Vagina (tissue), 2 donors: ENCODE data around the gene DNM2. TPM values are rescaled to one million over a fixed set of nuclear protein-coding genes. Genes with fewer than 3 reads are reported as not detected.

Experiments used
- DNase-seq, 2 donors: peaks; one replicate each; pipeline ENCODE4 v3.0.0-alpha.2; 2017; ENCODE audit errors: extremely low spot score in 2 of 2
- H3K27ac ChIP-seq: fragments of 200-600 bp; sonication (generic); one replicate; pipeline ENCODE4 v1.5.1; 2019
- H3K27me3 ChIP-seq: fragments of 200-600 bp; sonication (generic); one replicate; pipeline ENCODE4 v1.5.1; 2019
- H3K36me3 ChIP-seq, 2 donors: fragments of 200-600 bp; sonication (generic); one replicate each; pipeline ENCODE4 v1.5.1; 2017 to 2019
- H3K4me1 ChIP-seq: fragments of 200-600 bp; sonication (generic); one replicate; pipeline ENCODE4 v1.5.1; 2019
- H3K4me3 ChIP-seq, 2 donors: fragments of 200-600 bp; sonication (generic); 1 replicate in 1 of 2; 2 replicates in 1 of 2; pipeline ENCODE4 v1.5.1; 2016 to 2019
- H3K9me3 ChIP-seq: fragments of 200-600 bp; sonication (generic); one replicate; pipeline ENCODE4 v1.5.1; 2019
- CTCF ChIP-seq, 3 experiments: fragments of 450-650 bp in 2 of 3; fragments of 200-600 bp in 1 of 3; sonication (generic) in 1 of 3; IDR thresholded peaks; one replicate each; pipeline ENCODE4 v1.5.1; 2017 to 2019; ENCODE audit warnings: antibody characterized with exemption in 3 of 3, mild to moderate bottlenecking in 2 of 3, moderate library complexity in 2 of 3
- POLR2A ChIP-seq, 2 donors: fragments of 450-650 bp; IDR thresholded peaks; one replicate each; pipeline ENCODE4 v1.6.1; 2017; ENCODE audit warnings: antibody characterized with exemption in 2 of 2, mild to moderate bottlenecking in 2 of 2, moderate library complexity in 2 of 2
- POLR2AphosphoS5 ChIP-seq, 2 donors: sonication (generic); formaldehyde crosslinking; IDR thresholded peaks; one replicate each; pipeline ENCODE4 v1.9.0; 2017; ENCODE audit warnings: antibody characterized with exemption in 2 of 2, mild to moderate bottlenecking in 2 of 2, low read depth in 1 of 2; ENCODE audit not compliant: insufficient read depth in 1 of 2
- intact Hi-C: fragments of 100-400 bp; cut with DNase I; formaldehyde crosslinking; loops from one replicate; pipeline ENCODE4 v1.15.1; 2023
- total RNA-seq: library from RNA; depleted of rRNA; stranded (reverse); fragments of >200 nt; gene quantifications from one replicate; pipeline ENCODE4 v1.2.3, GENCODE V29; 2016

Gene DNM2
- total RNA-seq, 1 donor from 2014 or later = 128 TPM

DNA sequence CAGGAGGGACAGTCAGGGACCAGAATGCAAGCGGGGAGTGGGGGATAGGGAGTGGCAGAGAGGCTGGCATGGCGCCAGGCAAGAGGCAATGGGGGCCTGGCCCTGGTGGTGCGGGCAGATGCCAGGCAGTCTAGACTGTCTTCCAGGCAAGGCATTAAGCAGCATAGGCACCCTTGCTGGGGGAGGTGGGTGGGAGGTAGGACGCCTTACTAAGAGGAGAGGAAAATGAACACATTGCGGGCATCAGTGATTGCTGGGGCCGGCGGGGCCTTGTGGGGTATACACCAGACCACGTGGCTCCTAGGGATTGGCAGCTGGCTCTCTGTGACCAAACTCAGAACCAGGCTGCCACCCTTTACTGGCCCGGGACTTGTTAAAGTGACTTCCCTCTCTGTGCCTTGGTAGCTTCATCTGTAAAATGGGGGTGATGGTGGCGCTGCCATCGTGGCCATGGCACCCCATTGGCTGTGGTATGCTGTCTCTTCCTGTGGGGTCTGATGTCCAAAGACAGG lies 46.0 kb downstream of the DNM2 start:
- intact Hi-C loops = no loop called here
- Histone ChIP-seq H3K9me3 (no peaks in the 10 kb centered on the region), H3K27me3 (no peaks in the 10 kb centered on the region), H3K36me3 (peaks cover 0 to 12% of the 10 kb centered on the region in 2 donors), H3K27ac (no peak overlapping the region), H3K4me1 (peaks cover 71% of the 10 kb centered on the region), H3K4me3 (no peak overlapping the region)
- no peak for TF ChIP-seq CTCF (IDR thresholded peaks at IDR 0.05)
- no peak for TF ChIP-seq POLR2AphosphoS5 (IDR thresholded peaks at IDR 0.05; ENCODE audit: insufficient read depth in 1 of 2, low read depth in 1 of 2)
- TF ChIP-seq POLR2A (IDR thresholded peaks at IDR 0.05) = no peak
- DNase-seq = no peak

- Histone ChIP-seq H3K27ac (no peak overlapping the region), H3K9me3 (no peaks in the 10 kb centered on the region), H3K27me3 (no peaks in the 10 kb centered on the region), H3K36me3 (peaks cover 0 to 12% of the 10 kb centered on the region in 2 donors), H3K4me3 (no peak overlapping the region), H3K4me1 (peaks cover 71% of the 10 kb centered on the region)
- intact Hi-C loops = no loop called here
- DNase-seq = no peak
- TF ChIP-seq POLR2A (IDR thresholded peaks at IDR 0.05) = no peak
- TF ChIP-seq POLR2AphosphoS5 (IDR thresholded peaks at IDR 0.05; ENCODE audit: insufficient read depth in 1 of 2, low read depth in 1 of 2) = no peak
- no peak for TF ChIP-seq CTCF (IDR thresholded peaks at IDR 0.05)
These were observed 46.5 kb downstream of the DNM2 start for GRCh38 chr19:10764340-10764894.

DNA sequence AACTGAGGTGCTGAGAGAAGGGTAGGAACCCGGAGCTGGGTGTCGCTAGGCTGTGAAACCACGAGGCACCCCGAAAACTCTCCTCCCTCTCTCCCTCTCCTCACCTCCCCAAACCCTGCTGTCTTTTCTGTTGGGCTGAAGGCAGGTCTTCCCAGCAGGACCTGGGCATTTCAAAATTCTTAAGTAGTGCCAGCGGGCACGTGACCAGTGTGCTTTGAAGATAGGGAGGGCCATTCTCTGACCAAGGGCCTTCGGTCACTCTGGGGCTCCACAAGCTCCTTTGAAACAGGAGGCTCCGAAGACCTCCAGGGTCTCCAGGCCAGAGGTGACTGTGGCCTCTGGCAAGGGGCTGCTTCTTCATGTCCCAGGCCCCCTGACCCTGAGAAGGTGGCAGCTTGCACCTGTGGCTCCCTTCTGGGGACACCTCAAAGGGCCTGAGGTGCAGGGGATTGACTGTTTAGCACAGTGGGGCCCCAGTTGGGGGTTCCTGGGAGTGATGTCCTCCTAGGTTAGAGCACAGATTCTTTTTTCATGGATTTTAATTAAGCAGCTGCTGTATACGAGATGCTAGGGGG lies 48.3 kb downstream of the DNM2 start:
- DNase-seq = no peak
- intact Hi-C loops = no loop called here
- no peak overlapping the region for H3K4me3 ChIP-seq
- peaks cover 72% of the 10 kb centered on the region for H3K4me1 ChIP-seq
- peaks cover 0 to 8% of the 10 kb centered on the region in 2 donors for H3K36me3 ChIP-seq
- H3K9me3 ChIP-seq = no peaks in the 10 kb centered on the region
- TF ChIP-seq CTCF (IDR thresholded peaks at IDR 0.05) = no peak
- no peak for TF ChIP-seq POLR2A (IDR thresholded peaks at IDR 0.05)
- TF ChIP-seq POLR2AphosphoS5 (IDR thresholded peaks at IDR 0.05; ENCODE audit: insufficient read depth in 1 of 2, low read depth in 1 of 2) = no peak
- peak overlapping the region; percentile 52 for H3K27ac ChIP-seq
- no peaks in the 10 kb centered on the region for H3K27me3 ChIP-seq

- no peak for DNase-seq
- Histone ChIP-seq H3K4me1 (peaks cover 66% of the 10 kb centered on the region), H3K27ac (peak overlapping the region; percentile 52), H3K4me3 (no peak overlapping the region), H3K36me3 (peaks cover 0 to 2% of the 10 kb centered on the region in 2 donors), H3K9me3 (no peaks in the 10 kb centered on the region), H3K27me3 (no peaks in the 10 kb centered on the region)
- no peak for TF ChIP-seq POLR2AphosphoS5 (IDR thresholded peaks at IDR 0.05; ENCODE audit: insufficient read depth in 1 of 2, low read depth in 1 of 2)
- no peak for TF ChIP-seq CTCF (IDR thresholded peaks at IDR 0.05)
- no peak for TF ChIP-seq POLR2A (IDR thresholded peaks at IDR 0.05)
- intact Hi-C loops = no loop called here
These were observed 48.9 kb downstream of the DNM2 start for GRCh38 chr19:10766671-10767201.

DNA sequence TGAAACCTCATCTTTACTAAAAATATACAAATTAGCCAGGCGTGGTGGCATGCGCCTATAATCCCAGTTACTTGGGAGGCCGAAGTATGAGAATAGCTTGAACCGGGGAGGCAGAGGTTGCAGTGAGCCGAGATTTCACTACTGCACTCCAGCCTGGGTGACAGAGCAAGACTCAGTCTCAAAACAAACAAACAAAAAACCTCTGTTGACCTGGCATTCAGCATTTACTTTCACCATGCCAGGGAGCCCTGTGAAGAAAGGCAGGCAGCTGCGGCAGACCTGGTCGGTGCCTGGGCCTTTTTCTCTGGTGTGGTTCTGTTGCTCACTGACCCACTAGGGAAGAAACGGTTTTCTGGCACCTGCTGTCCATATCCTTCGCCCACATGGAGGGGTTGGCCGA lies 49.8 kb downstream of the DNM2 start:
- Histone ChIP-seq H3K4me1 (peaks cover 56% of the 10 kb centered on the region), H3K36me3 (peaks cover 0 to 6% of the 10 kb centered on the region in 2 donors), H3K4me3 (no peak overlapping the region), H3K9me3 (no peaks in the 10 kb centered on the region), H3K27me3 (no peaks in the 10 kb centered on the region), H3K27ac (no peak overlapping the region)
- intact Hi-C loops = no loop called here
- DNase-seq = no peak
- TF ChIP-seq CTCF (IDR thresholded peaks at IDR 0.05) (no peak), POLR2AphosphoS5 (IDR thresholded peaks at IDR 0.05; ENCODE audit: insufficient read depth in 1 of 2, low read depth in 1 of 2) (no peak), POLR2A (IDR thresholded peaks at IDR 0.05) (no peak)
